Measurements from ENCODE around the gene IL1RAP.

DNA sequence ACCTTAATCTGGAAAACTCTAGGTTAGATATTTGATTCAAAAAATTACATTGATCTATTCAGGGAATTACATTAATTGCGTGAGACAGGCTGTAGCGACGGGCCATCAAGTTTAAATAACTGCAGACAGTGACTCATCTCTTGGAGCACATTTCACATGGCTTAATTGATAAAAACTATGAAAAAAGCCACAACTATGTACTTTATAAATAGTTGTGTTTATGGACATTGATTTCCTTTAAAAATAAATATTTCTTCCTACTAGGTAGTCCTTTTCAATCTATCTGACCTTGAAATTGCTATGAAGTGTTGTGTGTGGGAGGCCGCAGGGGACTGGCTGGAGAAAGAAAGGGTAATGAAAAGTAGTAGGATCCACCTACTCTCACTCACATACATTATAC, 157.8 kb downstream of the IL1RAP start:
- TF ChIP-seq EZH2 (IDR thresholded peaks at IDR 0.05; ENCODE audit: insufficient read depth, poor library complexity, severe bottlenecking) = no peak
- no peak for TF ChIP-seq EZH2phosphoT487 (IDR thresholded peaks at IDR 0.05; ENCODE audit: insufficient read depth, low read depth)

Data from GM23248 (cell line).